ENCODE data around the gene NDUFA6.
"Not testable (repeated sequence)": the region's sequence is repeated elsewhere in the genome, so short reads cannot be mapped to it uniquely, and the experiment has no call there.

Gene NDUFA6

DNA sequence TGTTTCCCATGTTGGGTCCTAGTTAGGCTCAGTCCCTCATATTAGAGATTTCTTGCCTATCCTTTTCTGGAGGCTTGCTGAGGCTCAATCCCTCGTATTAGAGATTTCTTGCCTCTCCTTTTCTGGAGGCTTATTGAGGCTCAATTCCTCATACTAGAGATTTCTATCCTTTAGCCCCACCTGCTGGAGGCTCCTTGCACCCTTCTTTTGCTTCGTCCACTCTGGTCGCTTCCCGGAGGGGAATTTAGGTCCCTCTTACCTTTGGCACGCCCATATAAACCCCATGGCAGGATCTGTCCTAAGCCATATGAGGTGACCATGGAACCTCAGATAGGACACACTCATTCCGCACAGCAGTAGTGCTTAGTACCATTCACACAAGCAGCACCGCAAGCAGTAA, 24.1 kb upstream of the NDUFA6 start:
- in situ Hi-C loops (cut with MboI; ENCODE audit: low sequenced_read_pairs): no loop called here

DNA sequence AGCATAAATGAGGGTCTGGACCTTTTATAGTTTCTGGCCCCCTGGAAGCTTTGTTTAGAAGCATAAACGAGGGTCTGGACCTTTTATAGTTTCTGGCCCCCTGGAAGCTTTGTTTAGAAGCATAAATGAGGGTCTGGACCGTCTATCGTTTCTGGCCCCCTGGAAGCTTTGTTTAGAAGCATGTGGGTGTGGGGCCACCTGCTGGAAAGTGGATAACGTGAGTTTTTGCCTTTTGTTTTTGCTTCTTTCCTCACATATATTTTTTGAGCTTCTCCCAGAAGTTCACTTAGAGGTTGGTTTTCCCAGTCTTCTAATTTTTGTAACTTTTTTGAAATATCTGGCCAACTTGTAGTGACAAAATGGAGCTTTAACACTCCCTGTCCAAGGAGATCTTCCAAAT, 22.2 kb upstream of the NDUFA6 start:
- in situ Hi-C loops (cut with MboI; ENCODE audit: low sequenced_read_pairs): not testable (repeated sequence)

DNA sequence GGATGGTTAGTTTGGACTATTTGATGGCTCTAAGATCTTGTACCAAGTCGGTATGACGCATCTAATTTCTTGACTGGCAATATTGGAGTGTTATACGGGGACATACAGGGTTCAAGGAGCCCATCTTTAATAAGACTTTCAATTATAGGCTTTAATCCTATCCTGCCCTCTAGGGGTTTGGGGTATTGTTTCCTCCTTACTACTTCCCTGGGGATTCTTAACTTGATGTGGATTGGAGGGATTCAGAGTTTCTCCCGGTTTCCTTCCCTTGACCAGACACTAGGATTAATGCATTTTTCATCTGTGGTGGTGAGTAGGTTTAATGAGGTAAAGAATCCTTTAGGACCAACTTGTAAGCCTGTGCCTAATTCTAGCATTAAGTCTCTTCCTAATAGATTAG, 21.2 kb upstream of the NDUFA6 start:
- in situ Hi-C loops (cut with MboI; ENCODE audit: low sequenced_read_pairs): no loop called here

DNA sequence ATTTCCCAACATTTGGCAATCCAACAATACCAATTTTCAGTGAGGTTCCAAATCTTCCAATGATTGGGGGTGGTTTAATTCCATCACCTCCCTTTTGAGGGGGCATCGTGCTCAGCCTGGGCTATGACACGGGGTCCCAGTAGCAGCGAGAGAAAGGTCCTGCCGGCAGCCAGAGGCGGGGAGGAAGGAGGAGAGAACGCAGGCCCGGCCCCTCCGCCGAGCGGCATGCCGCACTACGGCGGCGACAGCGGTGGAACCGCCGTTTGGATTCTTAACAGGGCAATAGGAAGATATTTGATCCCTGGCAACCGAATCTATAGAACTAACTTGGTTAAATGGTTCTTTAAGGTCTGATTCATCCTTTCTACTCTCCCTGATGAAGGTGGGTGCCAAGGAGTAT, 18.3 kb upstream of the NDUFA6 start:
- in situ Hi-C loops (cut with MboI; ENCODE audit: low sequenced_read_pairs): no loop called here

DNA sequence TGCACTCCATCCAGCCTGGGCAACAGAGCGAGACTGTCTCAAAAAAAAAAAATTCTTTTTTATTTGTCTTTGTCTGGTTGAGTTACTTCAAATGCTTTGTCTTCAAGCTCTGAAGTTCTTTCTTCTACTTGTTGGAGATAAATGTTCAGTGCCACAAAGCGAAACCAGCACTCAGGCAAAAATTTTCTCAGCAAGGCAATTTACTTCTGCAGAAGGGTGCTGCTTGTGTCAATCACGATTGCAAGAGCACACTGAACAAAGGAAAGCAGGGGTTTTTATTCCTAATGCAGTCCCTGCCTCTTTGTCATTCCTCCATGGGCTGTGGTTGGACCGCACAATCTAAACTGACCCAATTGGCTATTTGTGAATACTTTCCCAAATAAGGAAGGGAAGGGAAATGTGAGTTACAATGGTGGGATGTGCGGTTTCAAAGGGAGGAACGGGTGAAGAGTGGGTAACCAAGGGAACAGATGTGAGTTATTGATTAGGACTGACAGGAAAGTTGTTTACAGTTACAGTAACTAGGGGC, 13.8 kb upstream of the NDUFA6 start:
- in situ Hi-C loops (cut with MboI; ENCODE audit: low sequenced_read_pairs): not testable (repeated sequence)

DNA sequence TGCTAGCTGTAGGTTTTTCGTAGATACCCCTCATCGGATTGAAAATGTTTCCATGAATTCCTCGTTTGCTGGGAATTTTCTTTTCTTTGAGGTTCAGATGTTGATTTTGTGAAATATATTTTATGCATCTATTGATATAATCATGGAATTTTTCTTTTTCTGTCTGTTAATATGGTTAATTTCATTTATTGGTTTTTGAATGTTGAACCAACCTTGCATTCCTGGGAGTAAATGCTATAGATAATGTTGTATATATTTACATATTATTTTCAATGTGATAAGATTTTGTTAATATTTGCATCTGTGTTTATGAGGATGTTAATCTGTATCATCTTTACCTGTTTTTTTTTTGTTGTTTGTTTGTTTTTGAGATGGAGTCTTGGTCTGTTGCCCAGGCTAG, 10.6 kb upstream of the NDUFA6 start:
- in situ Hi-C loops (cut with MboI; ENCODE audit: low sequenced_read_pairs): no loop called here

DNA sequence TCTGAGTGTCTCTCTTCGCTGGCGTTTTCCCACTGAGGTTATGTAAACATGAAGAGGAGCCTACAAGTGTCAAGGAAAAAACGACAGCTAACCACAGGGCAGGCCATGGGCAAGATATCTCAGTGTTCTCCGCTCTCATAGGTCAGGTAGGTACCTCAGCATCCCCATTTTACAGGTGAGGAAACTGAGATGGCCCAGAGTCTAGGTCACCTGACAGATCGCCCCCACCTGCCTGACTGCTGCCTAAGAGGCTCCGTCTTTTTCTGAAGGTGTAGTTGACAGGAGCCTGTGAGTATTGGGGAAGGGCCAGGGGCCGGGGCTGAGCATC, 847 bp upstream of the NDUFA6 start:
- in situ Hi-C loops (cut with MboI; ENCODE audit: low sequenced_read_pairs): no loop called here

DNA sequence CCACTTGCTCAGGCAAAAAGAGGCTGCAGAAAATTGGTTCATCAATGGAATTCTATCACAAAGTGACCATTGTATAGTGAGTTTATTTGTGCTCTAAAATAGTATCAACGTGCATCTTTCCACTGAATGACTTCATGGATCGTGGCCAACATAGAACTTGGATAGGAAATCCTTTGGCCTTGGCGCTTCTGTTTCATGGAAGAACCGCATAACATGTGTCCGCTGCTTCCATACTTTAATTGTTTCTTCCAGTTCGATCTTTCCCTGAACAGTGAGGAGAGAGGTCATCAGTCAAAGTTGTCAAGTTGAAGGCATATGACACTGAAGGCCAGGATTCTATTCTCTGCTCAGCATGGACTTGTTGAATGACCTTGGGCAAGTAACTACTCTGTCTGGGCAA, 4.5 kb downstream of the NDUFA6 start:
- in situ Hi-C loops (cut with MboI; ENCODE audit: low sequenced_read_pairs): no loop called here

DNA sequence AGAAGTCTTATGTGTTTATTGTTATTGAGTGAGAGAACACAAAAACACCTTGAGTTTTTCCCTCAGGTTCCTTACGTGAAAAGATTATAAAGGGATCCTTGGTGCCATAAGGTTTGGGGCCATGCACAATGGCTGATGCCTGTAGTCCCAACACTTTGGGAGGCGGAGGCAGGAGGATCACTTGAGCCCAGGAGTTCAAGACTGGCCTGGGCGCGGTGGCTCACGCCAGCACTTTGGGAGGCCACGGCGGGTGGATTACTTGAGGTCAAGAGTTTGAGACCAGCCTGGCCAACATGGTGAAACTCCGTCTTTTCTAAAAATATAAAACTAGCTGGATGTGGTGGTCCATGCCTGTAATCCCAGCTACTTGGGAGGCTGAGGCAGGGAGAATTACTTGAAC, 5.7 kb downstream of the NDUFA6 start:
- in situ Hi-C loops (cut with MboI; ENCODE audit: low sequenced_read_pairs): no loop called here

DNA sequence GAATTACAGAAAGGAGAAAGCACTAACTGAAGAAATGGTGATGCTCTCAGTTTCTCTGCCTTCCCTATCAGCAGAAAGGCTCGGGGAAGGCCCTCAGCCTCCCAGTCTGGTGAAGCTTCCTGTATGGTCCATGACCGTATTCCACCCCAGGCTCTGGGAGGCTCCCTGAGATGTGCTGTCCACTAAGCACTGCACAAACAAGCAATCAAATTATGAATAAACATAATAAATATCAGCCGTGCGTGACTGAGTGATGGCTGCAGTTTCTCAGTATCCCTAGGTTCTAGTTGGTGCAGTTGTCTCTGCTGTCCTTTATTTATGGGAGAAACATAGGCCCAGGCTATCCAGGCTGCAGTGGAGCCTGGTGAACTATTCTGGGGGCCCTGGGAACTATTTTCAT, 7.5 kb downstream of the NDUFA6 start:
- in situ Hi-C loops (cut with MboI; ENCODE audit: low sequenced_read_pairs): no loop called here

DNA sequence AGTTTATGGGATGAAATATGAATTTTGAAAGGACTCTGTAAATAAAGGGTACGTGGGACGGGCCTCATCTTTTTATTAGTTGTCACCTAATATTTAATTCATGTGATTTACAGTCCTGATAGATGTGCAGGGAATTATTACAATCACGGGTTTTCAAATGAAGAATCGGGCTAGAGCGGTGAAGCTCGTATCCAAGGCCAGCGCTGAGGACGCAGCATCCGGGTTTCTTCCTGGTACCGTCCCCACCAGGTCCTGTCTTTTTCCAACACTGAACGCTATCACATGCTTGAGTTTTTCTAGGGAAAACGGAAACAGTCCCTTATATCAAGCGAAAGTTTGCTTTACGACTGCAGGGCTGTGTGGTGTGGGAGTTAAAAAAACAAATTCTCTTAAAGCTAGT, 10.3 kb downstream of the NDUFA6 start:
- in situ Hi-C loops (cut with MboI; ENCODE audit: low sequenced_read_pairs): no loop called here

DNA sequence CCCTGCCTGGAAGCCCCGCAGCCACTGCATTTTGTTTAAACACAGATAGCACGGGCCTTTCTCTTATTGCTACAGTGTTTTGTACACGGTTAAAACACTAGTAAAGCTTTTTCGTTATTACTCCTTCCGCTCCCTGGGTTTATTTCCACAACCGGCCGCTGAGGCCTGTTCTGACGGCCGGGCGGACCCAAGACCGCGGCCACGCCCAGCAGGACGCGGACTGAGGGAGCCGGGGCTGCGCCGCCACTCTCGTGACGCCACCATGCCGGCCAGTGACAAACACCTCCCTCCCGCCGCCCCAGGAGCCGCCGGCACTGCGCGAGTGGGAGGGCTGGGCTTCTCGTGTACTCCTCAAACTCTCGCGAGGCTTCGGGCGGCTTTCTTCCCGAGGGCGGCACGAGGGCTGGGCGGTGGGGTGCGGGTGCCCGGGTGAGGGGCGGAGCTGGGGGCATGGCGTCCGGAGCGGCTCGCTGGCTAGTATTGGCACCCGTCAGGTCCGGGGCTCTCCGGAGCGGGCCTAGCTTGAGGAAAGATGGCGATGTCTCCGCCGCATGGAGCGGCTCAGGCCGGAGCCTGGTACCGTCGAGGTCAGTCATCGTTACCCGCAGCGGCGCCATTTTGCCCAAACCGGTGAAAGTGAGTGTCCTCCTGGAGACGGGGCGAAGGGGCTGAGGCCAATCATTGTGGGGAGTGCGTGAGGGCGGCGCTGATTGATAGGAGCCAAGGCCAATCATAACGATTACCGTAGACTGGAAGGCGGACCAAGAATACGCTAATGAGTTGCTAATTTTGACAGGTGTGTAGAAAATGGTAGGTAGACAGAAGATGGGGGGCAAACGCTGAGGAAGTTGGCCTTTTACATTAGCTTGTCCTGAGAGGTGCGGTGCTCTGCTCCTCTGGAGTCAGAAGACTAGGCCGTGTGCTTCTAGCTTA, 11.0 kb downstream of the NDUFA6 start, which contains the start of gene SMDT1:
Gene SMDT1, plus strand, starts transcription at position 382 of the 933 bp plus-strand sequence. Its CDS starts 69 bp downstream, at position 451.
- in situ Hi-C loops (cut with MboI; ENCODE audit: low sequenced_read_pairs): no loop called here

DNA sequence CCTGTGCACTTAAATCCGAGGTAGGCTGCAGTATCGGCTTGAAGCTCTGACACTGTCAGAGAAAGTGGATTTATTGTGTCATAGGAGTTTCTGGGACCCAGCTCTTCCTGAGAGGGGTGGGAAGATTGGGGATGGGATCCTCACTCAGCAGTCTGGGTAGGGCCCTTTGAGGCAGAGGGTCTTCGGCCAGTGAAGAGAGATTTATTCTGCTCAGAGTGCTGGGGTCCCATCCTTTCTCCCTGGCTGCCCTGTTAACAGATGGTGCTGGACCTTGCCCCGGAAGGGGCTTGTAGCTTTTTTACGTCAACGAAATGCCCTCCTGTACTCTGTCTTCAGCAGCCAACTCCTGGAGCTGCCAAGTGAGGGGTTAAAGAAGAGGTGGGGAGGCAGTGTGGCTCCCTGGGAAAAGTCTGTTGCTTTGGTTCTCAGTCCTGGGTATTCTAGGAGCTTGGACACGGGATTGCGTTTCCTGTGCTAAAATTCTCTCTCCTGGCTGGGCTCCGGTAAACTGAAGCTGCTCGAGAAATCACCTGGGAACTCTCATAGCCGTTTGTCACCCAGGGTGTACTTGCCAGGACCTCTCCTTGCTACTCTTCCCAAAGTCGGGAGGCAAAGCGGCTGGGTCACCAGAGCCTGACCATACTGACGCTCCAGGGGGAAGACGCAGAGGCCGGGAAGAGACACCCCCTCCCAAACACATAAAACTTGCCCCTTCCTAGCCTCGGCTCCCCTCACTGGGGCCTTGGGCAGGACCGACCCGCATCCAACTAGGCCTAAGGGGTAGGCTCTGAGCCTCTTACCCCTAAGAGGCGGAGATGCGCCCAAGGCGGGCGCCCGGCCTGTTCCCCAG, 11.9 kb downstream of the NDUFA6 start:
- in situ Hi-C loops (cut with MboI; ENCODE audit: low sequenced_read_pairs): no loop called here

DNA sequence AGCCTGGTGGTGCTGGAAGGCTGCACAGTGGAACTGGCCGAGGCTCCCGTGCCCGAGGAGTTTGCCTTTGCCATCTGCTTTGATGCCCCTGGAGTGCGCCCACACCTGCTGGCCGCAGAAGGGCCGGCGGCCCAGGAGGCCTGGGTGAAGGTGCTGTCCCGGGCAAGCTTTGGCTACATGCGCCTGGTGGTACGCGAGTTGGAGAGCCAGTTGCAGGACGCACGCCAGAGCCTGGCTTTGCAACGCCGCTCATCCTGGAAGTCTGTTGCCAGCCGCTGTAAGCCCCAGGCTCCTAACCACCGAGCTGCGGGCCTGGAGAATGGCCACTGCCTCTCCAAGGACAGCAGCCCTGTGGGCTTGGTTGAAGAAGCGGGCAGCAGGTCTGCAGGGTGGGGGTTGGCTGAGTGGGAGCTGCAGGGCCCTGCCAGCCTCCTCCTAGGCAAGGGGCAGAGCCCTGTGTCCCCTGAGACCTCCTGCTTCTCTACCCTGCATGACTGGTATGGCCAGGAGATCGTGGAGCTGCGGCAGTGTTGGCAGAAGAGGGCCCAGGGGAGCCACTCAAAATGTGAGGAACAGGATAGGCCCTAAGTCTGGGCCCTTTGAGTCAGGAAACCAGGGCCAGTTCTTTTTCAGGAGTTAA, 13.0 kb downstream of the NDUFA6 start:
- in situ Hi-C loops (cut with MboI; ENCODE audit: low sequenced_read_pairs): no loop called here

DNA sequence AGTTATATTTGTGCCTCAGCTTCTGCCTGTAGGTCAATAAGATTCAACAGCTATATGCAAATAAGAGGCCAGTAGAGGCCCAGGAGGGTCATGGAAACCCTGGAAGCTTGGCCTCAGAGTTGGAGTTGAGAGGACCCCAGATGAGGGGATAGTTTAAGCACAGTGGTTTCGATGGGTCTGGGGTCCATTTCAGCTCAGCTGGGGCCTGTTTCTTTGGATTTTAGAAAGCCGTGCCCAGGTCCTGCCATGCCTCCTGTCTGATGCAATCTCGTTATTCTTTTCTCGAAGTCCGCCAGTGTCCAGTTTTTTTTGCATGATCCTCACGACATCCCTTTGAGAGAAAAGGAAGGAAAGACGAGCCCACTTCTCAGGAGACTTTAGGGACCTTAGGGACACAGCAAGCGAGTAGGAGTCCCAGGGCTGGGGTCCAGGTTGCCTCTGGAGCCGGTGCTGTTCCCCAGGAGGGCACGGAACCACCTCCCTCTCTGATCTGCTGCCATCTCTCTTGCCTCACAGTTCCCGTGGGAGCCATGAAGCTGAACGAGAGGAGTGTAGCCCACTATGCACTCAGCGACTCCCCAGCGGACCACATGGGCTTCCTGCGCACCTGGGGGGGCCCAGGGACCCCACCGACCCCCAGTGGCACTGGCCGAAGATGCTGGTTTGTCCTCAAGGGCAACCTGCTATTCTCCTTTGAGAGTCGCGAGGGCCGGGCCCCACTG, 13.6 kb downstream of the NDUFA6 start:
- in situ Hi-C loops (cut with MboI; ENCODE audit: low sequenced_read_pairs): no loop called here

DNA sequence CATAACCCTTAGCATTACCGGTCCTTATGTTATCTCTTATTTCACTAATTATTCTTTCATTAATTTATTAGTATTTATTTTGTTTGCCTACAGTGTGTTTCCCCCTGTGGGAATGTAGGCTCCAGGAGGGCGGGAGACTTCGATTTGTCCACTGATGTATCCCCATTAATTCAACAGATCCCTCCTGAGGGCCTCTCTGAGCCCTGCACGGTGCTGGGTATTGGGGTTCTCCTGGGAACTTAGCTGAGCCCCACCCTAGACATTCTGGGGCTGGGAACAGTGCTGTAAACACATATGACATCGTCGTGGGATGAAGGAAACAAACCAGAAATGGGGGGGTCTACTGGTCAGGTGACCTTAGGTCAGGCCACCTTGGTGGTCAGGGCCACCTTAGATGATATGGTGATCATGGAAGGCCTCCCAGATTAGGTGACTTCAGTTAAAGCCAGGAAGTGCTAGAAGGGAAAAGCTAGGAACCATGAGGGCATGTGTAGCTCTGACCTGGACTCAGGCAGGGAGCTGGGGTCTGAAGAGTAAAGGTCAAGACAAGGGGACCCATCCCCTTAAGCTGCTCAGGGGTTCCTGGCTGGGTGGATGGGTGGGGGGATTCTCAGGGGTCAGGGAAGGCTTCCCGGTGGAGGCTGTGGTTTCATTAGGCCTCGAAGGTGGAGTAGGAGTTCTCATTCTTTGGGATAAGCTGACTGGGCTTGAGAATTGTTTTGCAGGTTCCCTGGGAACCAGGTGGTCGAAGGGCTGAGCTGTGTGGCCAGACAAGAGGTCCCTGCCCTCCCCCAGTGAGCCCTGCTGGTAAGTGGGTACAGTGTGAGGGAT, 15.5 kb downstream of the NDUFA6 start:
- in situ Hi-C loops (cut with MboI; ENCODE audit: low sequenced_read_pairs): no loop called here

DNA sequence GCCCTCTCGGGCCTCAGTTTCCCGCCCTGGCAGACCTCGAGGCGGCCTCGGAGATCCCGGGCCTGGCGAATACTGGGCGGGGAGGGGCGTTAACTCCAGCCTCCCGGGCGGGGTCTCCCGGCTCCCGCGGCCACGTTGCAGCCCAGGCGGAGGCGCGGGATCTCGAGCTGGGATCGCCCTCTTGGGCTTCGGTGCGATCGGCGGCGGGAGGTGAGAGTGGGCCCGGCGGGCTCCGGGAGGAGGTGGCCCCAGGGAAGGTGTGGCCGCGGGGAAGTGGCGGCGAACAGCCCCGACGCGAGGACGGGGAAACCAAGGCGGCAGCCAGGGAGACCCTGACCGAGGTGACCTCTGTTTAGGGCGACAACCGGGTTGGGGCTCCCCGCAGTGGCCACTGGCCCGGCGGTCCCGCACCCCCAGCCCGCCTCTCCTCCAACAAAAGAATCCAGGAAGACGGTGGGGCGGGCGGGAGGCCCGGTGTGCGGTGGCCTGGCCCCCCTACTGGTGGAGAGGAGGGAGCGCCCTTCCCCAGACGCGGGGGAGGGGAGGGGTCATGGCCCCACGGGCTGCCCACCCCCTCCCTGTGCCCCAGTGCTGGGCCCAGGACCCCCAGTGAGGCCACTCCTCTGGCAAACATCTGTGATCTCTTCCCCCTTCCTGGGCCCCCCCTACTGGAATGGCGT, 16.3 kb downstream of the NDUFA6 start, which contains the start of gene PHETA2:
Gene PHETA2, plus strand, starts transcription at position 117 of the 680 bp plus-strand sequence. CDS start 3,046 bp downstream, outside the sequence.
- in situ Hi-C loops (cut with MboI; ENCODE audit: low sequenced_read_pairs): no loop called here

DNA sequence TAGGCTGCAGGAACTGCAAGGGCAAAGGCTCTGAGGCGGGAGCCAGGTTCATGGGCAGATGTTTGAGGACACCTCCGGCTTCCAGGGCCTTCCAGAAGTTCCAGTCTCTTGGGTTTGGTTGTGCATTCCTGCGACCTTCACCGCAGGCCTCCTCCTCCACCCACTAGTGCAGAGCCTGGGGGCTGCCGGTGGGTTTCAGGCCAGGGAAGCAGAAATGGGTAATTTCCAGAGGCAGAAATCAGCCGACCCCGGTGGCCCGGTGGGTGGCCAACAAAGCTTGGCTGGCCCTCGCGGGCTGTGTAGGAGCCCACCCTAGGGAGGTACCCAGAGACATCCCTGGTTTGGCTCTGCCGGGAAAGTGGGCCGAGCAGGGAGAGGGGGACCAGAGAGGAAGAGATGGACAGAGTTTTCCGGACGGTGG, 16.9 kb downstream of the NDUFA6 start:
- in situ Hi-C loops (cut with MboI; ENCODE audit: low sequenced_read_pairs): no loop called here
